NCI-H187 treated with DMSO at 0.1 percent for 48 hours (cell line): ENCODE results near the gene PRSS38.

Experiments
- DNase-seq: peaks from one replicate; lab custom pipeline; 2025; lab: John Stamatoyannopoulos, UW

Gene PRSS38

DNA sequence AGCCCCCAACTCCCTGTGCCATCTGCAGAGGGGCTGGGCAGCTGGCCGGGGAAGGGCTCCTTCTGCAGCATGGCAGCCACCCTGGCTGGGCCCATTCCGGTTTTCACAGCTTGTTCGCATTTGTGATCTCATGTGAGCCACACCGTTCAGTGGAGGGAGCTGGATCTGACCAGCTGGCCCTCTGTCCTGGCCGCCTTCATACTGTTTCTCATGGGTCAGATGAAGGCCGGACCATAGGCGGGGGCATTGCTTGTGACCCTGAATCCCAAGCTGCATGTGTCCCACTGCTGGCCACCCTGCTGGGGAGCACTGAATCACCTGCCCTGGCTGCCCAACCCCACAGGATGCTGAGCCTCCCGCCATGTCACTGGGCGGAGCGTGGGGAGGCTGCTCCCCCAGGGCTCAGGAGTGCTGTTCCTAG is 36.4 kb upstream of the PRSS38 start:
- DNase-seq, result no peak

DNA sequence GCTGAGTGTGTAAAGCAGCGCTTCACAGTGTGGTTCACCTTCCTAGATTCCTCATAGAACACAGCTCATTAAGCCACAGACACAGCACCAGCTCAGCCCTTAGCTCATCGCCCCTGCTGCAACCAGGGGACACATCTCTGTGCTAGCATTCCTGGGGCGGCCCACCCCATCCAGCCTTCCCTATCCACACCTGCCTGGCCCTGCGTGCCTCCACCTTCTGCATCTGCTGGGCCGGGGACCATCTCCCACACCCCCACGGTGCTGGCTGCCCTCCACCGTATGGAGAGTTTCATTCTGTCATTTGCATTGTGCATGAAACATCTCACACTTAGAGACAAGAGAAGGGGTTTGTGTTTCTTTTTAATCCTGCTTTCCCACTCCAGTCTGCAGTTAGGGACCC is 35.8 kb upstream of the PRSS38 start:
- no peak for DNase-seq

DNA sequence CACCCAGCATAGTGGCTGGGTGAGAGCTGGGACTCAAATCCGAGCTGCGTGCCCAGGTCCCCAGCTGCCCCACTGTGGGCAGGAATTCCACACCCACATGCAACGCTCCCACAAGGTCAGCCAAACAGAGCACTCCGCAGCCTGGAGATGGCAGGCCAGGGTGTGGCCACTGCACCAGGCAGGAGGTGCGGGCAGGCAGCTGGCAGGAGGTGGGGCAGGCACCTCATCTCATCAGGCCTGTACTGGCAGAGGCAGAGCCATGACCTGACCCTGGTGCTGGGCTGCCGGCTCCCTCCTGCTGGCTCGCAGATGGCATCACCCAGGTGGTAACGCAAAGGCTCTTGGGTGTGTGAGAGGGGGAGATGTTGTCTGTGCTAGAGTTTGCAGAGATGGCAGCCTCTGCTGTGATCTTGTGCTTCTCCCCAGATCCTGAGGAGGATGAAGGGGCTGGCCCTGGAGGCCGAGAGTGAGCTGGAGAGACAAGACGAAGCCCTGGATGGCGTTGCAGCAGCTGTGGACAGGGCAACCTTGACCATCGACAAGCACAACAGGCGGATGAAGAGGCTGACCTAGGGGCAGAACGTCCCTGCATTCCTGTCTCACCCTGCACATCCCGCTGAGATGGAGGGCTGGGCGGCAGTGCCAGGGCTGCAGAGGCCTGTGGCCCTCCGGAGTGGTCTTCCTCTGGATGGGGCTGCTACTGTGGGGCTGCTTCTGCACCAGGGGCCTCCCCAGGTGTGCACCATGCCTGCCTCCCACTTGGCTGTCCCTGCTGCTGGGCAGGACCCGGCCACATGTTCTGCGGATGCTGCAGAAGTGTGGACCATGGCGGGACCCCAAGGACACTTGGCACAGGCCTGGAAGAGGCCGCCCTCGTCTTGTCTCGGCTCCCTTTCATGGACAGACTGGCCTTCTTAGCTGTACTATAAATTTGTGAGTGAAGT is 35.1 kb upstream of the PRSS38 start:
- DNase-seq, result no peak

DNA sequence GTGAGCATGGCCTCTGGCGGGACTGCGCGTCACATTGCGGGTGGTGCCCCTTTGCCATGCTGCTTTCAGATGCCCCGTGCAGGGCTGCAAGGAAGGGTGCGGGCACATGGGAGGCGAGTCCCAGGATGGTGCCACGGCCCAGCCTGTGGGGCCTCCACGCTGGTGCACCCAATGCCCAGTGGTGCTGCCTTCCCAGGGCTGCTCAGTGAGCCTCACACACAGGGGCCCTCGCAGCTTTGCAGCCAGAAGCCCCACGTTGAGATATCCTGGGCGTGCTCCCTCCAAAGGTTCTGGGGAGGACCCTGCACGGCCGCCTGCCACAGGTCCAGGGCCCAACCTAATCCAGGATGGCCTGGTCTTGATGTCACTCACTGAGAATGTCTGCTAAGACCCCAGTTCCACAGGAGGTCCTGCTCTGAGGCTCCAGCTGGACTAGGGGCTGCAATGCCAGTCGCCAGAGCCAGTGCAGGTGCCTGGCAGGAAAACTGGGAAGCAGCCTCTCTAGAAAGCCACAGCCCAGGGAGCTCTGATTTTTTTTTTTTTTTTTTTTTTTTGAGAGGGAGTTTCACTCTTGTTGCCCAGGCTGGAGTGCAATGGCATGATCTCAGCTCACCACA is 34.1 kb upstream of the PRSS38 start:
- DNase-seq, result no peak

DNA sequence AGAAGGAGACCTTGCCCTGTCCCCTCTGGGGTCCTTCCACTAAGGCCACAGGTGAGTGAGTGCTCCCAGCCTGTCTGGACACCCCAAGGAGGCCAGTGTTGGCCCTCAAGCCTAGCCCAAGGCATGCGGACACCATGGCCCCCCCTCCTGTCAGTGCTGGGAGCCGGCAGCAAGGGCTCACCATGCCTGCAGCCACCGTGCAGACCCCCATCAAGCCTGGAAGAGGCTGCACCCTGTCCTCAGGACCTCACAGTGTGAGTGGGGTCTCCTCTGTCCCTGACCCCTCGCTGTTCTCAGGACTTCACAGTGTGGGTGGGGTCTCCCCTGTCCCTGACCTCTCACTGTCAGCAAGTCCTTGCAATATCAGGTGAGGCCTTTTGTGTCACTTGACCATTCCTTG is 33.2 kb upstream of the PRSS38 start:
- no peak for DNase-seq

DNA sequence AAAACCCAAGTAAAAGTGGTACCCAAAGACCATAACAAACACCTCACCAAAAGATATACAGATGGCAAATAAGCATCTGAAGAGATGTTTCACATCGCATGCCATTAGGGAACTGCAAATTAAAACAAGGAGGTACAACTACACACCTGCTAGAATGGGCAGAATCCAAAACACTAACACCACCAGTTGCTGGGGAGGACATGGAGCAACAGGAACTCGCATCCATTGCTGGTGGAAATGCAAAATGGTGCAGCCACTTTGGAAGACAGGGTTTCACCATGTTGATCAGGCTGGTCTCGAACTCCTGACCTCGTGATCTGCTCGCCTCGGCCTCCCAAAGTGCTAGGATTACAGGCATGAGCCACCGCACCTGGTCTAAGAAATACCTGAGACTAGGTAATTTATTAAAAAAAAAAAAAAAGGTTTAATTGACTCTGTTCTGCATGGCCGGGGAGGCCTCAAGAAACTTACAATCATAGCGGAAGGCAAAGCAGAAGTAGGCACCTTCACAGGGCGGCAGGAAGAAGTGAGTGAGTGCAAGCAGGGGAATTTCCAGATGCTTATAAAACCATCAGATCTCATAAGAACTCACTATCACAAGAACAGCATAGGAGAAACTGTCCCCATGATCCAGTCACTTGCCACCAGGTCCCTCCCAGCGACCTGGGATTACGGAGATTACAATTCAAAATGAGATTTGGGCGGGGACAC is 30.2 kb upstream of the PRSS38 start:
- DNase-seq, result no peak

DNA sequence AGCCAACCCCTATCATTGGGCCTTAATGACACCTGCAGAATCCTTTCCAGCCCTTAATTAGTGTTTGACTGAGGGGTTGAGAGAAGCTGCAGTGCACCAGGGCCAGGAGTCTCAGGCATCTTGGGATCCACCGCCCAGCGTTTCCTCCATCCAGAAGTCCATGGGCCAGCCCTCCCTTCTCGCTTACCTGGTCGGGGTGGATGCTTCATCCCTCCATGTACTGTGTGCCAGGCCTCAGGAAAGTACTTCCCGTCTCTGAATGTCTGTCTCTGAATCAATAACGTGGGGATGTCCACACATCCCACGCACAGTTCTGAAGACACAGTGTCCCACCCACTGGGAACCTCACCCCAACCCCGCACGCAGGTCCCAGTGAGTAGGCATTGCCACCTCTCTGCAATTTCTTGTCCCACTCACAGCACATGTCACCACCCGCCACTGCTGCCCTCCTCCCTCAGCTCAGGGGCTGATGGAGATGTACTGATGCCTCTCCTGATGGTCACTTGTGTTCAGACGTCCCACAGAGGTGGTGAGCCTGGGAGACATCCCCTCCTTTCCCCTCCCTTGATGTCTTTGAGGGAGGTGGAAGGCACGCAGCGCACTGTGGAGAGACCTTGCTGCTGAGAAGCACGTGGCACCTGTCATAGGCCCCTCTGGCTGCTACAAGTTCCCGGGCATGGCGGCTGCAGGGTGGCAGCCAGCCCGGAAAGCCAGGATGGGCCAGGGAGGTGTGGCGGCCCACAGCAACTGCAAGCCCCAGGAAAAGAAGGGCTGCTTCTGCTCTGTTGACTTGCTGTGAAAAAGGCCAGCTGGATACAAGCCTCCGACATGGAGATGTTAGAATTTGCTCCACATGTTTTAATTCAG is 29.4 kb upstream of the PRSS38 start:
- no peak for DNase-seq

DNA sequence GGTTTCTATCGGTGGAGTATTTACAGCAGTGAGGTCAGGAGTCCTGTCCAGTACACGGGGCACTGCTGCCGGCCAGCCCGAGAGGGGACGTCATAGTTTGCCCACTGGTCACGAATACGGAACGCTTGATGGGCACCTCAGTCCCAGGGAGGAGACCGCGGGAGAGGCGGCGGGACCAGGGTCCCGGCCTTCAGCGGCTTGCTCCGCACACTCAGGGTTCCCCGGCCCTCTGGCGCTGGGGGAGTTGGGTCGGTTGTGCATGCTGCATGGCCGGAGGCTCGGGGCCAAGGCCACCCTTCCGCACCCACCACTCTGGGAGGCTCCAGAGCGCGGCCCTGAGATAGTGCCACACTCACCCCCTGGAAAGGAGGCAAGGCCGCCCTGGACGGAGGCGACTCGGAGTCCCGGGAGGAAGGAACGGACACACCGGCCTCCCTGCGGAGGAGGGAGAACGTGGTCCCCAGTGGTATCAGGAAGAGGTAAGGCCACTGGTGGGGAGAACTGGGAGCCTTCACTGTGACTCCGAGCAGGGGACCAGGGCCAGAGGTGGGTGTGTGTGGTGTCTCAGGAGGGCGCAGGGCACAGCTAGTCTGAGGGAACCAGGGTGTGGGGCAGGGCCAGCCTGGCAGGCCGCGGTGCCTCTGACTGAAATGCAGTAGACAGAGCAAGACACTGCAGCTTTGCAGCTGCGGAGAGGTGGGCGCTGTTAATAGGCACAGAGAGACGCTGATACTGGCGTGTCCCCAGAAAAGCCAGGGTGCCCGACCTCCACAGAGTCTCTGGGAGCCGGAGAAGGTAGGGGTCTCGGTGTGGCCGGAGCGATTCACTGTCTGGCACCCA is 28.6 kb upstream of the PRSS38 start:
- DNase-seq, result no peak

DNA sequence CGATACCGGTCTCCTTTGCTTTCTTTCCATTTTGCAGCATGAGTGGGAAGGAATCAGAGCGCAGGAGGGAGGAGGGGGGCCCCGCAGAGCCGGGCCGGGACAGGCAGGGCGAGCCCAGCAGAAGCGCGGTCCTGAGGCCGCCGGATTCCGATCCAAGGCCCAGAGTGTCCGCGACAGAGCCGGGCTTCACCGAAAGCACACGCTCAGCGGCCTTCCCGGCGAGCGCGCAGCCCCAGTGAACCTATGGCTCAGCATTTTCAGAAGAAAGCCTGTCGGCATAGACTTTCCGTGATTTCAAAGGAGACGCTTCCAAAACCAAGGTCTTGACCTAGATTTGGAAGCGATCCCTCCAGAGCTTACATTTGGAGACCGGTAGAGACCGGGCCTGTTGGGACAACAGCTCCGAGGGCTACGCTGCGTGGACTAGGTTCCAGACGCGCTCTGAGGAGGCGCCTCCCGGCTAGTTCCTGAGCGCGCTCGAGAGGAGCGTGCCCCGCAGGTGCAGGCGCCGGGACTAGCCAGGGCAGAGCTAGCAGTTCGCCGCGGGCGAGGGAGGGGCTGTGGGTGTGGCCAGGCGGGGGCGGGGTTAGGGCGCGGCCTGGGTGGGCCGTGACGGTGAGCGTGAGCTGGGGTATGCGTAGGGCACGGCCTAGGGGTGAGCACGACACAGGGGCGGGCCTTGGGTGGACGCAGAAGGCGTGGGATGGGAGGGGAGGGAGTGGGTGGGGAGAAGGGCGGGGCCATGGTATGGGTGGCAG is 27.8 kb upstream of the PRSS38 start:
- peak; percentile 41 for DNase-seq

DNA sequence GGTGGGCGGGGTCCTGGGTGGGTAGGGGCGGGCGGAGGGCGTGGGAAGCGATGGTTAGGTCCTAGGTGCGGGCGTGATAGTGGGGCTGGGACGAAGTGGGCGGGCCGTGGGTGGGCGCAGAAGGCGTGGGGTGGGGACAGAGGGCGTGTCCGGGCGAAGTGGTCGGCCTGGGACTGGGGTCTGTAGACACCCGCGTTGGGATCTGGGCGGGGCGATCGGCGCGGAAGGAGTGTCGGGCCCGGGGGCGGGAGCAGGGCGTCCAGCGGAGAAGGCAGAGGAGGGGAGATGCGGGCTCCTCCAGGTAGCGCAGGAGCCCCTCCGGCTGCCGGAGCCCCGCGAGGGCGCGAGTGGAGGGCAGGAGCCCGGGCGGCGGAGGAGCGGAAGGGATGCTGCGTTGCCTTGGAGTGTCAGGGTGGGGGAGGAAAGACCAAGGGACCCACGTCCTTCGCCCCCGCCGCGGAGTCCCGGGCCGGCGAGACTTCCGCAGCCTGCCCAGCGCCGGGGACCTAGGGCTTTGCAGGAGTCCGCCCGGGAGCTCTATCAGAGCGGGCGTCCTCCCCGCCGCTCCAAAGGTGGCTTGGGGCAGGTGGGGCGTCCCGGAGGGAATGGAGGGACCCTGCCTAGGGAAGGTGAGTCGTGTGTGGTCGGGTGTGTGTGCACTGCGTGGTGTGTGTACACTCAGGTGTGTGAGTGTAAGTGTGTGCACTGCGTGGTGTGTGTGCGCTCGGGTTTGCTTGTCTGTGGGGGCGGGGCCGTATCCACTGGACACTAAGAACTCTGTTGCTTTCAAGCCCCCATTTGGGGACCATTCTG is 27.0 kb upstream of the PRSS38 start:
- no peak for DNase-seq

DNA sequence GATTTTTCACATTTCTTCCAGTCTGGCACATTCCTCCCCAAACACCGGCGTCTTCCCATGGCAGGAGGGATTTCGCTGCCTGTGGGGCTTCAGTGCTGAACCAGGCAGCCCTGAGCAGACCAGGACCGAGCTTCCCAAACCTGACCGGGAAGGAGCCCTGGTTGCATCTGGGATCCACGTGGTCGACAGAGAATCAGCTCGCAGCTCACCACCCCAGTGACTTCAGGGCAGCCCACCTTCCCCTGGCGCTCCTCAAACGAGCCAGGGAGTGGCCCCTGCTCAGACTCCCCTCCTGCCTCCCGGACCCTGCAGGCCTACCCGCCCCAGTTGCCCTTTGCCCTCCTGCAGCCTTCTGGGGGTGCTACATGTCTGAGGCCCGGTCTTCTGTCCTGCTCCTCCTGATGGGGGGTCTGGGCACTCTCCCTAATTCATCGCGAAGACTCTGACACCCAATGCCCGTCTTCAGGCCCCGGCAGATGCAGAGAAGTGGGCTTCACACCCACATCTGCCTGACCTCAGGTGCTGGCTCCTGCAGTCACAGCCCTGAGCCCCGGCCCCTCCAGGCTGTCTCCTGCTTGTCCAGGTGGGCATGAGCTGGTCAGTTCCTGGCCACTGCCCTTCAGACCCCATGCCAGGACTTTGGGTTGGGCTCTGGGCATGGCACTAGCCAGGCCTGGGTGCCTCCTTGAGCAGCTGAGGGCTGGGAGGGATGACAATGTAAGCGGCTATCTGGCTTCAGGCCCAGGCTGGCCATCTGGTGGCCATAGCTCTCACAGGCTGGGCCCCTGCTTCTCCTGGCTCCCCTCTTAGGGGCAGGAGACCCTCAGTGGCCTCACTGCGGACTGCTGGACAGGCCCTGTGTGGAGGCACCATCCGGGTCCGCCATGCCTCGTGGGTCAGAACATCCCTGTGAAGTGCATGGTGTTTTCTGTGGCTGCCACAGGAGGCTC is 26.1 kb upstream of the PRSS38 start:
- DNase-seq, result no peak

DNA sequence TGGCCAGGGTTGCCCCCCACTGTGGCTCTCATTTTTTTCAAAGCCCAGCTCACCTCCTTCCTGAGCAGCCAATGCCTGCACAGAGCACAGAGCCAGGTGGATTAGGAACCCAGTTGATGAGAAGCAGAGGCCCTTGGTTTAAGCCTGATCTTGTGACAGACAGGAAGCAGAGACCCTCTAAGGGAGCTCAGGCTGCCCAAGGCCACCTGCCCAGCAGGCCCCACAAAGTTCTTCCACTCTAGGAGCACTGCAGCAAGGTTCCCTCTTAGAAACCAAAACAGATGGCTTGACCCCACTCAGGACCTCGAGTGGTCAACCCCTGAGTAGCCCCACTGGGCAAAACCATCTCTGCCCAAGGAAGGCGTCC is 25.5 kb upstream of the PRSS38 start:
- DNase-seq, result no peak

DNA sequence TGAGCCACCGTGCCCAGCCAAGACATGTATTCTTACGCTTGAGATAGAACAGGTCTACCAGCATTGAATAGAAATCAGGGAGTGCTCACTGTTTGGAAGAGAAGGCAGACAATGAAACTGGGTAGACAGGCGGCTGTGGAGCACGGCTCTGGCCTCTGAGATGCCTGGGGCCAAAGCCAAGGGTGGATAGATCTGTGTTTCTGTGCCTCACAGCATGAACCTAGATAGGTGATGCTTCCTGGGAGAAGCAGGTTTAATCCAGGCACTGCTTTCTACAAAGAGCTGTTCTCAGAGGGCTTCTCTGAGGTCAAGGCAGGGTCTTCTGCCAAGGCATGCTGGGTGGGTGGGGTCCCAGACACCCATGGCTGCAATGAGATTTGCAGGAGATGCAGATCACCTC is 24.6 kb upstream of the PRSS38 start:
- DNase-seq, result no peak

DNA sequence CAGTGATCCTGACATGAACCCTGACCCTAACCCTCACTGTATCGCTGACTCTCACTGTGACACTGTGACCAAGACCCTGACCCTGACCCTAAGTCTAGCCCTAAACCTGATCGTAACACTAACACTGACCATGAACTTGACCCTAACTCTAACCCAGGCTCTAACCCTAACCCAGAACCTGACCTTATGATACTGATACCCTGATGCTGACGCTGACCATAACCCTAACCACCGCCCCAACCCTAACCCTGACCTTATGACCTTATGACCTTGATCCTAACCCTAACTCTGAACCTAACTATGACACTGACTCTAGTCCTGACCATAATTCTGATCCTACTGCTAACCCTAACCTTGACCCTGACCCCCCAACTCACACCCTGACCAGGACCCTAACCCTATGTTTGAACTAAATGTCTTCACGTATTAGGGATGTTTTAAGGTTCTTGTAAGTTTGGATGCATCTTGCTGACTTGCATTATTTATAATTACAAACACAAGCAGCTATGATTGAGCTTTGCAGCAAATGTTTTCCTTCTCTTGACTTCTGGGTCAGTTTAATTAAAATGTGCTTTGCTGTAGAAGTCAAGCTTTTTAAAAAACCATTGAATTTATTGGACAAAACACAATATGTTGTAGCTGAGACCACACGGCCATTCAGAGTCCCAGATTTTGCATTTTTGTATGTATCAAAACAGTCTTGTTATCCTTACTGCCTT is 23.9 kb upstream of the PRSS38 start:
- DNase-seq, result no peak

DNA sequence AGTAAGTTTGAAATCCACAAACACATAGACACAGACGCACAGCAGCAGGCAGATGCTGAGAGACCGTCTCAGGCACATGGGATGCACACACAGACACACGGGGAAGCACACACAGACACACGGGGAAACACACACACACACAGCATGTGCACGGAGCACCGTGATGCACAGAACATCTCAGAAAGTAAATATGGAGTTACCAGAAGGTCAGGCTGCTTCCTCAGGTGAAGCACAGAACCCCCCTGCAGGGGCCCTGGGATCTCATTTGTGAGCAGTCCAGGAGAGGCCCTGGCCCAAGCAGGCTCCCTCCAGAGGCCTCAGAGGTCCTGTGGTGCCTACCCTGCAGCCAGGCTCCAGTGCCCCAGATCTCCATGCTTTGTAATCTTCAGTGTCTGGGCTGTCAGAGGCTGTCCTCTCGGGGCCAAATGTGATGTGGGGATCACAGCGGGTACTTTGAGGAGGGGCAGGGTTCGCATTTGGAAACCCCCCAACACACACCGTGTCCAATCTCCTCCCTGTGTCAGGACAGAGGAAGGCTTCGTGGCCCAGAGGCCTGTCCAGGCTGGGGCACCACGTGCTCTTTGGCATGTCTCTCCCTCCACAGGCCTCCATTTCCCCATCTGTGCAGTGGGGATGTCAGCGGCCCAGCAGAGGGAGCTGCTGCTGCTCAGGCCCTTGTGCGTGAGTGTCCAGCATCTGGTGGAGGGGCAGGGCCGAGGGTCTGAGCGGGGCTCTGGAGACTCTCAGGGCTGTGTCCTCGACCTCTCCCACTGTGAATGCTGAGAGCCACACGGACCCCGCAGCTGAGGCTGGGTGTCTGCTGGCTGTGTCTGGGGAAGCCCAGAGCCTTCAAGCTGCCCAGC is 23.0 kb upstream of the PRSS38 start:
- no peak for DNase-seq

DNA sequence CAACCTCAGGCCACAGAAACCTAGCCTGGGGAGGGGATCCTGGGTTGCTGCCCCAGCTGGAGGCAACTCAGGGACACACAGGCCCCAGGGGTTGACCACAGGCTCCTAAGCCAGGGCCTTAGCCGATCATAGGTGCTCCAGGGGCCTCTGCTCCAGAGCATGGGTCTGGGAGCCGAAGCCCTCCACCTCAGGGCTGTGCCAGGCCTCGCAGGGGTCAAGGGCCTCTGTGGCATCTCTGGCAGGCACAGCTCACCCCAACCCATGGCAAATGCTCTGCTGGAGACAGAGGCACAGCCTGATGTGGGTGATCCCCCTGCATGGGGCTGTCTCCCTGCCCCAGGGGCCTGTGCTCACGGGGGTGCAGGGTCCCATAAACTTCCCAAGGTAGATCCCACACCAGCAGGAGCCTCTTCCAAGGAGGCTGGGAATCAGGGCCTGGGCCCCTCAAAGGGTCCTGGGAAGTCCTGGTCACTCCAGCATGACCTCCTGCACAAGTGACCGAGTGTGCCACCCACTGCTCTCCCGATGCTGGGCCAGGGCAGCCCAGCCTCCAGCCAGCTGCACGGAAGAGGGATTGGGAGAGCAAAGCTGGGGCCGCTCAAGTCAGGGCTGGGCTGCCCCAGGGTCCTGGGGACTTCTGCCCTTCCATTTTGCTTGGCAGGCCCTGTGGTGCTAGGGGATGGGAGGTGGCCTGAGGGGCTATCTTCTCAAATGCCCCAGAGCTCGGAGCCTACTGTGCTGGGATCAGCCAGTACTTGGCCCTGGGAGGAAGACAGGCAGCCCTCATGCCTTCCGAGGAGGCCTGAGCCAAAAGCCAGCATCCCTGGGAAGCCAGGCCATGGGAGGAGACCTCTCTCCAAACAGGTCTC is 22.2 kb upstream of the PRSS38 start:
- no peak for DNase-seq
